ENCODE data around the gene RAP1GAP. TPM values are rescaled to one million over a fixed set of nuclear protein-coding genes. Genes with fewer than 3 reads are reported as not detected.

RAP1GAP gene
- total RNA-seq, 1 donor from 2014 or later, result 0.42 TPM

- no peaks in the 10 kb centered on the region for H3K9me3 Mint-ChIP-seq
- intact Hi-C loops (cut with micrococcal nuclease), result loop anchor here (10.0 kb wide), 1 partner anchor 63 kb away; no protein-coding TSS in a partner anchor
- H3K4me3 Mint-ChIP-seq, result no peak overlapping the region
- H3K27me3 Mint-ChIP-seq, result peaks cover 7% of the 10 kb centered on the region
- no peaks in the 10 kb centered on the region for H3K4me1 Mint-ChIP-seq
- H3K27ac Mint-ChIP-seq, result no peak overlapping the region
- H3K36me3 Mint-ChIP-seq (ENCODE audit: low read depth), result no peaks in the 10 kb centered on the region
- no peak for DNase-seq
These were observed 76.9 kb downstream of the RAP1GAP start for GRCh38 chr1:21592086-21592865.

GRCh38 chr1:21590934-21591333 is 78.2 kb downstream of the RAP1GAP start:
- Mint-ChIP-seq H3K27me3 (peaks cover 7% of the 10 kb centered on the region), H3K9me3 (no peaks in the 10 kb centered on the region), H3K4me3 (no peak overlapping the region), H3K36me3 (ENCODE audit: low read depth) (no peaks in the 10 kb centered on the region), H3K4me1 (no peaks in the 10 kb centered on the region), H3K27ac (no peak overlapping the region)
- intact Hi-C loops (cut with micrococcal nuclease), result loop anchor here (10.0 kb wide), 1 partner anchor 64 kb away; no protein-coding TSS in a partner anchor
- DNase-seq, result no peak

- no peaks in the 10 kb centered on the region for H3K36me3 Mint-ChIP-seq (ENCODE audit: low read depth)
- H3K27me3 Mint-ChIP-seq, result peaks cover 7% of the 10 kb centered on the region
- intact Hi-C loops (cut with micrococcal nuclease), result loop anchor here (10.0 kb wide), 1 partner anchor 64 kb away; no protein-coding TSS in a partner anchor
- no peak for DNase-seq
- H3K27ac Mint-ChIP-seq, result no peak overlapping the region
- H3K4me1 Mint-ChIP-seq, result no peaks in the 10 kb centered on the region
- no peaks in the 10 kb centered on the region for H3K9me3 Mint-ChIP-seq
- H3K4me3 Mint-ChIP-seq, result no peak overlapping the region
These were observed 78.9 kb downstream of the RAP1GAP start for GRCh38 chr1:21590126-21590880.

- Mint-ChIP-seq H3K36me3 (ENCODE audit: low read depth) (no peaks in the 10 kb centered on the region), H3K27me3 (peaks cover 8% of the 10 kb centered on the region), H3K4me3 (no peak overlapping the region), H3K9me3 (no peaks in the 10 kb centered on the region), H3K4me1 (no peaks in the 10 kb centered on the region), H3K27ac (no peak overlapping the region)
- no peak for DNase-seq
- intact Hi-C loops (cut with micrococcal nuclease), result loop anchor here (10.0 kb wide), 1 partner anchor 65 kb away; no protein-coding TSS in a partner anchor
These were observed 79.5 kb downstream of the RAP1GAP start for GRCh38 chr1:21589618-21590017.

- Mint-ChIP-seq H3K27me3 (peaks cover 8% of the 10 kb centered on the region), H3K4me3 (no peak overlapping the region), H3K27ac (no peak overlapping the region), H3K9me3 (no peaks in the 10 kb centered on the region), H3K4me1 (no peaks in the 10 kb centered on the region), H3K36me3 (ENCODE audit: low read depth) (no peaks in the 10 kb centered on the region)
- intact Hi-C loops (cut with micrococcal nuclease), result no loop called here
- DNase-seq, result no peak
These were observed 81.6 kb downstream of the RAP1GAP start for GRCh38 chr1:21587602-21587953.

GRCh38 chr1:21586846-21587601 is 82.1 kb downstream of the RAP1GAP start:
- peaks cover 8% of the 10 kb centered on the region for H3K27me3 Mint-ChIP-seq
- no peak overlapping the region for H3K4me3 Mint-ChIP-seq
- intact Hi-C loops (cut with micrococcal nuclease), result no loop called here
- no peak overlapping the region for H3K27ac Mint-ChIP-seq
- no peak for DNase-seq
- no peaks in the 10 kb centered on the region for H3K4me1 Mint-ChIP-seq
- no peaks in the 10 kb centered on the region for H3K9me3 Mint-ChIP-seq
- no peaks in the 10 kb centered on the region for H3K36me3 Mint-ChIP-seq (ENCODE audit: low read depth)

- intact Hi-C loops (cut with micrococcal nuclease), result no loop called here
- Mint-ChIP-seq H3K4me1 (no peaks in the 10 kb centered on the region), H3K36me3 (ENCODE audit: low read depth) (no peaks in the 10 kb centered on the region), H3K27me3 (peaks cover 6% of the 10 kb centered on the region), H3K27ac (no peak overlapping the region), H3K4me3 (no peak overlapping the region), H3K9me3 (no peaks in the 10 kb centered on the region)
- DNase-seq, result no peak
These were observed 82.9 kb downstream of the RAP1GAP start for GRCh38 chr1:21586222-21586621.

GRCh38 chr1:21585037-21585436 is 84.1 kb downstream of the RAP1GAP start:
- no peak for DNase-seq

GRCh38 chr1:21584096-21584495 is 85.1 kb downstream of the RAP1GAP start:
- H3K9me3 Mint-ChIP-seq, result no peaks in the 10 kb centered on the region
- peaks cover 5% of the 10 kb centered on the region for H3K27me3 Mint-ChIP-seq
- no peaks in the 10 kb centered on the region for H3K4me1 Mint-ChIP-seq
- H3K27ac Mint-ChIP-seq, result no peak overlapping the region
- no peak overlapping the region for H3K4me3 Mint-ChIP-seq
- H3K36me3 Mint-ChIP-seq (ENCODE audit: low read depth), result no peaks in the 10 kb centered on the region
- intact Hi-C loops (cut with micrococcal nuclease), result no loop called here
- DNase-seq, result no peak

More at GRCh38 chr1:21585037-21585436, 84.1 kb downstream of the RAP1GAP start:
- Mint-ChIP-seq H3K4me3 (no peak overlapping the region), H3K27ac (no peak overlapping the region), H3K27me3 (peaks cover 5% of the 10 kb centered on the region), H3K36me3 (ENCODE audit: low read depth) (no peaks in the 10 kb centered on the region), H3K9me3 (no peaks in the 10 kb centered on the region), H3K4me1 (no peaks in the 10 kb centered on the region)
- intact Hi-C loops (cut with micrococcal nuclease), result no loop called here

GRCh38 chr1:21579791-21580190 is 89.4 kb downstream of the RAP1GAP start:
- no peaks in the 10 kb centered on the region for H3K36me3 Mint-ChIP-seq (ENCODE audit: low read depth)
- H3K27ac Mint-ChIP-seq, result no peak overlapping the region
- intact Hi-C loops (cut with micrococcal nuclease), result no loop called here
- H3K27me3 Mint-ChIP-seq, result no peaks in the 10 kb centered on the region
- H3K4me3 Mint-ChIP-seq, result no peak overlapping the region
- DNase-seq, result no peak
- H3K9me3 Mint-ChIP-seq, result no peaks in the 10 kb centered on the region
- no peaks in the 10 kb centered on the region for H3K4me1 Mint-ChIP-seq

- intact Hi-C loops (cut with micrococcal nuclease), result no loop called here
- Mint-ChIP-seq H3K27ac (no peak overlapping the region), H3K9me3 (no peaks in the 10 kb centered on the region), H3K4me3 (no peak overlapping the region), H3K36me3 (ENCODE audit: low read depth) (no peaks in the 10 kb centered on the region), H3K27me3 (peaks cover 2% of the 10 kb centered on the region), H3K4me1 (no peaks in the 10 kb centered on the region)
- no peak for DNase-seq
These were observed 91.2 kb downstream of the RAP1GAP start for GRCh38 chr1:21577933-21578332.

- Mint-ChIP-seq H3K4me1 (no peaks in the 10 kb centered on the region), H3K27ac (no peak overlapping the region), H3K9me3 (no peaks in the 10 kb centered on the region), H3K27me3 (peaks cover 4% of the 10 kb centered on the region), H3K36me3 (ENCODE audit: low read depth) (no peaks in the 10 kb centered on the region), H3K4me3 (no peak overlapping the region)
- intact Hi-C loops (cut with micrococcal nuclease), result no loop called here
- no peak for DNase-seq
These were observed 91.8 kb downstream of the RAP1GAP start for GRCh38 chr1:21577324-21577723.

GRCh38 chr1:21576798-21577187 is 92.4 kb downstream of the RAP1GAP start:
- no peaks in the 10 kb centered on the region for H3K36me3 Mint-ChIP-seq (ENCODE audit: low read depth)
- H3K27ac Mint-ChIP-seq, result no peak overlapping the region
- no peaks in the 10 kb centered on the region for H3K9me3 Mint-ChIP-seq
- intact Hi-C loops (cut with micrococcal nuclease), result no loop called here
- DNase-seq, result no peak
- no peak overlapping the region for H3K4me3 Mint-ChIP-seq
- peaks cover 4% of the 10 kb centered on the region for H3K27me3 Mint-ChIP-seq
- H3K4me1 Mint-ChIP-seq, result no peaks in the 10 kb centered on the region
